SU-DHL-6 (cell line): ENCODE results near the gene SAE1.

Source experiments
- H2AFZ ChIP-seq: fragments of 200-600 bp; sonication (generic); 2 replicates; pipeline ENCODE4 v1.6.1; 2014; ENCODE audit warnings: low read depth, mild to moderate bottlenecking, moderate library complexity, mixed read lengths, antibody characterized with exemption, low read length; ENCODE audit not compliant: severe bottlenecking
- H3F3A ChIP-seq: fragments of 200-600 bp; shearing (Covaris generic); 2 replicates; pipeline ENCODE4 v1.6.0; 2016; ENCODE audit warnings: antibody characterized with exemption, mild to moderate bottlenecking; ENCODE audit not compliant: insufficient read depth
- H3K27ac ChIP-seq: fragments of 200-600 bp; sonication (generic); 2 replicates; pipeline ENCODE4 v1.5.1; 2016; ENCODE audit warnings: low read depth, mild to moderate bottlenecking, low read length, moderate library complexity, mixed read lengths
- H3K27me3 ChIP-seq: fragments of 200-600 bp; sonication (generic), shearing (Covaris generic); 2 replicates; pipeline ENCODE4 v1.6.0; 2014; ENCODE audit warnings: mild to moderate bottlenecking, low read length
- H3K36me3 ChIP-seq: fragments of 200-600 bp; sonication (generic); 2 replicates; pipeline ENCODE4 v1.6.1; 2014; ENCODE audit warnings: mild to moderate bottlenecking, low read length, mixed read lengths
- H3K4me2 ChIP-seq: fragments of 300-600, 200-600 bp; shearing (Covaris generic), sonication (generic); 2 replicates; pipeline ENCODE4 v1.6.0; 2014; ENCODE audit warnings: low read length, low read depth, mild to moderate bottlenecking; ENCODE audit not compliant: poor library complexity, severe bottlenecking
- H3K4me3 ChIP-seq: fragments of 200-600 bp; sonication (generic); 2 replicates; pipeline ENCODE4 v1.5.1; 2014; ENCODE audit warnings: antibody characterized with exemption, low read length, mild to moderate bottlenecking, mixed read lengths; ENCODE audit not compliant: insufficient read depth, poor library complexity, severe bottlenecking
- H3K79me2 ChIP-seq: fragments of 200-600 bp; sonication (generic); 2 replicates; pipeline ENCODE4 v1.6.1; 2014; ENCODE audit warnings: mild to moderate bottlenecking, low read length, moderate library complexity; ENCODE audit not compliant: insufficient read depth
- H3K9ac ChIP-seq: fragments of 200-600 bp; sonication (generic); 2 replicates; pipeline ENCODE4 v1.7.0; 2014; ENCODE audit warnings: mild to moderate bottlenecking, low read length
- H3K9me2 ChIP-seq: fragments of 200-600 bp; sonication (generic); replicated peaks from 2 replicates; pipeline ENCODE4 v1.6.1; 2014; ENCODE audit warnings: low read length; ENCODE audit not compliant: insufficient read depth
- H3K9me3 ChIP-seq: fragments of 200-600 bp; sonication (generic); 2 replicates; pipeline ENCODE4 v1.6.1; 2014; ENCODE audit warnings: low read length, mixed read lengths; ENCODE audit not compliant: insufficient read depth
- H4K20me1 ChIP-seq: fragments of 200-600 bp; sonication (generic); 2 replicates; pipeline ENCODE4 v1.6.1; 2014; ENCODE audit warnings: low read depth, mild to moderate bottlenecking, antibody characterized with exemption, low read length, moderate library complexity, mixed read lengths
- EZH2phosphoT487 ChIP-seq: fragments of 200-600 bp; sonication (generic), shearing (Covaris generic); conservative IDR thresholded peaks from 2 replicates; pipeline ENCODE4 v1.6.1; 2018; ENCODE audit warnings: mild to moderate bottlenecking, antibody characterized with exemption, low read length, moderate library complexity, mixed read lengths
- TF ChIP-seq, protein P1 (sequence below): fragments of 200-600 bp; sonication (generic); IDR thresholded peaks from one replicate; pipeline ENCODE4 v1.5.1; 2017; ENCODE audit warnings: antibody characterized with exemption, mild to moderate bottlenecking, low read length, moderate library complexity; ENCODE audit not compliant: insufficient read depth, poor library complexity, severe bottlenecking

SAE1 gene

DNA sequence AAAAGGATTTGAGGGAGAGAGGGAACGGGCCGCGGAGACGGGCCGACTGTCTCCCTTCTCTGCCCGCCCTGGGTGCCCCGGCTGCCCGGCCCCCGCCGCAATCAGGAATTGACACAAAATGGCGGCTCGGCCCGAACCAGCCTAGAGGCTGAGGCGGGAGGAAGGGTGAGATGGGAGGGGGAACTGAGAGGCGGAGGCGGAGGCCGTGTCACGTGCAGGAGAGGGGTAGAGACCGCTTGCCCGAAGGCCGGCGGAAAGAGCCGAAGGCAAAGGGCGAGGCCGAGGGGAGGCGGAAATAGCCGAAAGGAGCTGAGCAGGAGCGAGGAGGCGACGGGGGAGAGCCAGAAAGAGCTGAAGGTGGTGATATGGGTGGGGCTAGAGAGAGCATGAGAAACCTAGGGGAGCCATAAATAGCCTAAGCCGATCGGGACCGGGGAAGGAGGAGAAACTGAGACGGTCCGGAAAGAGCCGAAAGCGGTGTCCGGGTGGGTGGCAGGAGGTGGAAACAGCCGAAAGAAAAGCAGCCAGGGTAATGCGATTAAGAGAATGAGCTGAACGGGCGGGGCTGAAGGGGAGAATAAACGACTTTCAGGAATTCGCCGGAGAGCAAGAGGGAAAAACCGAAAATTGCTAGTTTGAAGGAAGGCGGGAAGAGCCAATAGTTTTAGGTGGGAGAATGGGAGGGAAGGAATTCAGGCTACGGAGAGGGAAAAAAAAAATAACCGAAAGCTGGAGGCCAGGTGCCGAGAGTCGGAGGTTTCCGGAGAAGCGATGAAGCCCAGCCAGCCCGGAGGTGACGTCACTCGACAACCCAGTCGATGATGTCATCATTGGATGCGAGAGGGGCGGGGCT lies 17.4 kb upstream of the SAE1 start, which contains the start of gene ZC3H4:
Gene ZC3H4, minus strand, starts transcription at position 780 of the 853 bp plus-strand sequence. CDS start 1,192 bp downstream, outside the sequence.
- Histone ChIP-seq H3K4me3 (peak within 1 kb of the TSS; percentile 97), H3F3A (peaks cover 42% of the 10 kb centered on the region), H3K9ac (peak within 1 kb of the TSS; percentile 100), H3K27ac (peak within 1 kb of the TSS; percentile 97), H3K9me3 (no peaks in the 10 kb centered on the region), H2AFZ (peak within 1 kb of the TSS; percentile 53), H4K20me1 (no peaks in the 10 kb centered on the region), H3K36me3 (peaks cover 11% of the 10 kb centered on the region; the same call in 1 of the 2 replicates), H3K79me2 (peaks cover 37% of the 10 kb centered on the region), H3K9me2 (no peaks in the 10 kb centered on the region), H3K4me2 (peak within 1 kb of the TSS; percentile 85), H3K27me3 (no peaks in the 10 kb centered on the region)
- no peak for TF ChIP-seq EZH2phosphoT487
- TF ChIP-seq, protein P1, sequence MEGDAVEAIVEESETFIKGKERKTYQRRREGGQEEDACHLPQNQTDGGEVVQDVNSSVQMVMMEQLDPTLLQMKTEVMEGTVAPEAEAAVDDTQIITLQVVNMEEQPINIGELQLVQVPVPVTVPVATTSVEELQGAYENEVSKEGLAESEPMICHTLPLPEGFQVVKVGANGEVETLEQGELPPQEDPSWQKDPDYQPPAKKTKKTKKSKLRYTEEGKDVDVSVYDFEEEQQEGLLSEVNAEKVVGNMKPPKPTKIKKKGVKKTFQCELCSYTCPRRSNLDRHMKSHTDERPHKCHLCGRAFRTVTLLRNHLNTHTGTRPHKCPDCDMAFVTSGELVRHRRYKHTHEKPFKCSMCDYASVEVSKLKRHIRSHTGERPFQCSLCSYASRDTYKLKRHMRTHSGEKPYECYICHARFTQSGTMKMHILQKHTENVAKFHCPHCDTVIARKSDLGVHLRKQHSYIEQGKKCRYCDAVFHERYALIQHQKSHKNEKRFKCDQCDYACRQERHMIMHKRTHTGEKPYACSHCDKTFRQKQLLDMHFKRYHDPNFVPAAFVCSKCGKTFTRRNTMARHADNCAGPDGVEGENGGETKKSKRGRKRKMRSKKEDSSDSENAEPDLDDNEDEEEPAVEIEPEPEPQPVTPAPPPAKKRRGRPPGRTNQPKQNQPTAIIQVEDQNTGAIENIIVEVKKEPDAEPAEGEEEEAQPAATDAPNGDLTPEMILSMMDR, result no peak

DNA sequence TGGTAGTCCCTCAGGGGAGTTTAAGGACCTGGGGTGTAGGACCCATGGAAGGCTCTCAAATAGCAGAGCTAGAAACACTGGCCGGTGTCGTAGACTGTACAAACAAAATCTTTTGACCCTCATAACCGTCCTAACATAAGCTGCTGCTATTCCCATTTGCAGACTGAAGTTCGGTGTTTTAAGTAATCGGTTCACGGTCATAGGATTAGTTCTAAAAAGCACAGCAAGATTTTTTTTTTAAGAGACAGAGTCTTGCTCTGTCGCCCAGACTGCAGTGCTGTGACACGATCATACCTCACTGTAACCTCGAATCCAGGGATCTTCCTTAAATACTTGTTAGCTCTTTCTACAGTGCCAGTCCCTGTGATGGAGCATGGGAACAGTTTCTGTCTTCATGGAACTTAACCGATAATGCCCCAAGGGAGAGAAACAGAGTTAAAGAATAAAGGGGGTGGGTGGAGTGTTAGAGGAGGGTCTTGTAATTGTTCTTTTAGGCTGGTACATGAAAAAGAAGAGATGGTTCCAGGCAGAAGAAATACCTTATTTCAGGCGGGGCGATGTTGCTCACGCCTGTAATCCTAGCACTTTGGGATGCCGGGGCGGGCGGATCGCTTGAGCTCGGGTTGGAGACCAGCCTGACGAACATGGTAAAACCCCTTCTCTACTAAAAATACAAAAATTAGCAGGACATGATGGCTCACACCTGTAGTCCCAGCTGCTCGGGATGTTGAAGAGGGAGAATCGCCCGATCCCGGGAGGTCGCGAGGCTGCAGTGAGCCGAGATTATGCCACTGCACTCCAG lies 16.6 kb upstream of the SAE1 start:
- no peaks in the 10 kb centered on the region for H3K9me2 ChIP-seq
- peak overlapping the region; percentile 79 for H3K4me2 ChIP-seq
- TF ChIP-seq, protein P1, result no peak
- no peak for TF ChIP-seq EZH2phosphoT487
- peaks cover 30% of the 10 kb centered on the region for H3K79me2 ChIP-seq
- peak overlapping the region; percentile 100 for H3K9ac ChIP-seq
- H3F3A ChIP-seq, result peaks cover 33% of the 10 kb centered on the region
- no peak overlapping the region for H2AFZ ChIP-seq
- no peaks in the 10 kb centered on the region for H3K27me3 ChIP-seq
- no peaks in the 10 kb centered on the region for H4K20me1 ChIP-seq
- H3K4me3 ChIP-seq, result peak overlapping the region; percentile 70
- peaks cover 11% of the 10 kb centered on the region; the same call in 1 of the 2 replicates for H3K36me3 ChIP-seq
- H3K27ac ChIP-seq, result peak overlapping the region; percentile 97; the same call in 1 of the 2 replicates
- H3K9me3 ChIP-seq, result no peaks in the 10 kb centered on the region

DNA sequence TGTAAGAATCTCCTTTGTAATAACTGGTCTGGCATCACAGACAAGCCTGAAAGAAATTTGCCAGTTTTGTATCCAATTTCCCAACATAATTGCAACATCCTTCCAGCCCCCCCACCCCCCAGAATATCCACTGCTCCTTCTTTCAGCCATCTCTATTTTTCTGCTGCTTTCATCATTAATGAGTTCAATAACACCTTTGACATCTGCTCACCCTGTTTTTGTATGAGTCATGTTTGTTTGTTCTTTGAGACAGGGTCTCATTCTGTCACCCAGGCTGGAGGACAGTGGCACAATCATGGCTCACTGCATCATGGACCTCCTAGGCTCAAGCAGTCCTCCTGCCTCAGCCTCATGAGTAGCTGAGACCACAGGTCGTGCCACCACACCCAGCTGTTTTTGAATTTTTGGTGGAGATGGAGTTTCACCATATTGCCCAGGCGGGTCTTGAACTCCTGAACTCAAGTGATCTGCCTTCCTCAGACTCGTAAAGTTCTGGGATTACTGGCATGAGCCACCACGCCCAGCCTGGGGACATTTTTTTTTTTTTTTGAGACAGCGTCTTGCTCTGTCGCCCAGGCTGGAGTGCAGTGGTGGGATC lies 10.1 kb upstream of the SAE1 start:
- Histone ChIP-seq H3K9me2 (no peaks in the 10 kb centered on the region), H3K4me2 (no peak overlapping the region), H3K79me2 (no peaks in the 10 kb centered on the region), H3K4me3 (no peak overlapping the region), H2AFZ (no peak overlapping the region), H4K20me1 (no peaks in the 10 kb centered on the region), H3F3A (no peaks in the 10 kb centered on the region), H3K36me3 (no peaks in the 10 kb centered on the region), H3K9ac (no peak overlapping the region), H3K27ac (no peak overlapping the region), H3K9me3 (no peaks in the 10 kb centered on the region), H3K27me3 (no peaks in the 10 kb centered on the region)
- TF ChIP-seq, protein P1, result no peak
- TF ChIP-seq EZH2phosphoT487, result no peak
